Measurements from ENCODE around the gene GRID1.

- TF ChIP-seq CTCF (IDR thresholded peaks at IDR 0.05) (no peak), POLR2A (IDR thresholded peaks at IDR 0.05) (no peak)
Measured at GRCh38 chr10:85888559-85888958, 478.0 kb downstream of the GRID1 start.

All from lower leg skin (tissue), 3 donors.